B cell (primary cell): Measurements from ENCODE around the gene CENPI. TPM values are rescaled to one million over a fixed set of nuclear protein-coding genes. Genes with fewer than 3 reads are reported as not detected.

Source experiments
- ATAC-seq: fragments of 200-7000 bp; cut with Tn5 transposase; one replicate; pipeline ENCODE4 v1.10.0; 2021; ENCODE audit warnings: low read depth, mild to moderate bottlenecking, moderate number of reproducible peaks, moderate library complexity
- CTCF ChIA-PET: fragments of 350-600 bp; sonication (Branson Sonifier 250); formaldehyde crosslinking; loops from one replicate; lab custom pipeline; 2021; ENCODE audit warnings: antibody characterized with exemption, inconsistent platforms; lab: Charles Lee
- POLR2A ChIA-PET: fragments of 350-600 bp; sonication (Branson Sonifier 250); formaldehyde crosslinking; loops from one replicate; lab custom pipeline; 2021; ENCODE audit warnings: antibody characterized with exemption; lab: Charles Lee
- DNase-seq: peaks from one replicate; pipeline ENCODE4 v3.0.0; 2013
- H2AFZ ChIP-seq: 2 replicates; pipeline ENCODE4 v1.6.1; 2012; ENCODE audit warnings: mild to moderate bottlenecking, low read depth, low read length; ENCODE audit not compliant: insufficient read depth, poor library complexity, severe bottlenecking
- H3K27ac ChIP-seq, 2 donors: 1 replicate in 1 of 2; 2 replicates in 1 of 2; pipeline ENCODE4 v1.5.1; 2012 to 2013; ENCODE audit warnings: low read length in 2 of 2, mild to moderate bottlenecking in 2 of 2, moderate library complexity in 1 of 2
- H3K27me3 ChIP-seq, 4 experiments: fragments of 200-600 bp in 1 of 4; sonication (generic) in 1 of 4; replicated peaks in 1 of 4; 1 replicate in 2 of 4; 2 replicates in 2 of 4; pipeline versions ENCODE4 v1.6.1 to v1.7.0; 2013 to 2016; ENCODE audit warnings: low read length in 3 of 4, mild to moderate bottlenecking in 2 of 4, mixed read lengths in 1 of 4, moderate library complexity in 1 of 4; ENCODE audit not compliant: insufficient read depth in 4 of 4, control insufficient read depth in 3 of 4; ENCODE audit errors: control extremely low read depth in 1 of 4
- H3K36me3 ChIP-seq, 2 experiments: replicated peaks in 1 of 2; 1 replicate in 1 of 2; 2 replicates in 1 of 2; pipeline versions ENCODE4 v1.6.1 to v1.7.1; 2013; ENCODE audit warnings: low read length in 1 of 2; ENCODE audit not compliant: insufficient read depth in 2 of 2, control insufficient read depth in 1 of 2; ENCODE audit errors: control extremely low read depth in 1 of 2, extremely low read depth in 1 of 2
- H3K4me1 ChIP-seq, 2 donors: fragments of 200-600 bp in 1 of 2; sonication (generic) in 1 of 2; 1 replicate in 1 of 2; 2 replicates in 1 of 2; pipeline versions ENCODE4 v1.5.1 to v1.6.1; 2013 to 2017; ENCODE audit warnings: low read length in 2 of 2; ENCODE audit not compliant: control insufficient read depth in 2 of 2, insufficient read depth in 2 of 2
- H3K4me2 ChIP-seq: replicated peaks from 2 replicates; pipeline ENCODE3; 2012; ENCODE audit warnings: mild to moderate bottlenecking, low read depth, low read length; ENCODE audit not compliant: poor library complexity, severe bottlenecking
- H3K4me3 ChIP-seq, 5 experiments: fragments of 200-600 bp in 1 of 5; sonication (generic) in 1 of 5; 1 replicate in 3 of 5; 2 replicates in 2 of 5; pipeline versions ENCODE4 v1.5.1 to v1.7.0; 2011 to 2016; ENCODE audit warnings: low read length in 4 of 5, mild to moderate bottlenecking in 4 of 5, low read depth in 2 of 5, control low read depth in 1 of 5, moderate library complexity in 1 of 5; ENCODE audit not compliant: insufficient read depth in 1 of 5; ENCODE audit errors: control extremely low read depth in 1 of 5, extremely low read depth in 1 of 5
- H3K79me2 ChIP-seq: fragments of 200-600 bp; sonication (generic); one replicate; pipeline ENCODE4 v1.6.0; 2016; ENCODE audit warnings: low read length; ENCODE audit not compliant: control insufficient read depth, insufficient read depth
- H3K9ac ChIP-seq: fragments of 200-600 bp; sonication (generic); 2 replicates; pipeline ENCODE4 v1.6.1; 2017; ENCODE audit warnings: mild to moderate bottlenecking, low read length, moderate library complexity
- H3K9me3 ChIP-seq, 3 donors: one replicate each; pipeline versions ENCODE4 v1.6.1 to v1.7.1; 2013; ENCODE audit warnings: low read length in 2 of 3; ENCODE audit not compliant: control insufficient read depth in 2 of 3, insufficient read depth in 1 of 3; ENCODE audit errors: control extremely low read depth in 1 of 3
- H4K20me1 ChIP-seq: 2 replicates; pipeline ENCODE4 v1.6.0; 2012; ENCODE audit warnings: mild to moderate bottlenecking, low read length; ENCODE audit not compliant: insufficient read depth, control insufficient read depth, poor library complexity, severe bottlenecking
- H3K27ac Mint-ChIP-seq: one replicate; pipeline ENCODE4 v1.8.0; 2021; ENCODE audit warnings: mixed read lengths
- H3K27me3 Mint-ChIP-seq: one replicate; pipeline ENCODE4 v1.8.0; 2021; ENCODE audit warnings: mixed read lengths
- H3K4me1 Mint-ChIP-seq: one replicate; pipeline ENCODE4 v1.8.0; 2021; ENCODE audit warnings: mixed read lengths
- H3K4me3 Mint-ChIP-seq: one replicate; pipeline ENCODE4 v1.8.0; 2021; ENCODE audit warnings: mixed read lengths
- H3K9me3 Mint-ChIP-seq: one replicate; pipeline ENCODE4 v1.8.0; 2022; ENCODE audit warnings: mixed read lengths; ENCODE audit not compliant: insufficient read depth
- CTCF ChIP-seq: fragments of 200-600 bp; IDR thresholded peaks from one replicate; pipeline ENCODE4 v1.8.0; 2022; ENCODE audit warnings: antibody characterized with exemption, mild to moderate bottlenecking
- EZH2 ChIP-seq: IDR thresholded peaks from 2 replicates; pipeline ENCODE4 v1.6.1; 2012; ENCODE audit warnings: borderline replicate concordance, low read depth, mild to moderate bottlenecking, moderate library complexity, low read length; ENCODE audit not compliant: insufficient read depth, poor library complexity, severe bottlenecking
- WGBS: methylation state at CpG from one replicate; pipeline ENCODE4 v1.1.5; 2013; ENCODE audit warnings: missing lambda C conversion rate; ENCODE audit not compliant: insufficient coverage; 5-methylcytosine and 5-hydroxymethylcytosine counted together
- intact Hi-C: fragments of 100-400 bp; cut with micrococcal nuclease; formaldehyde crosslinking; loops from one replicate; pipeline ENCODE4 v1.10.0; 2022
- polyA plus RNA-seq: library from polyadenylated mRNA; depleted of rRNA; stranded (reverse); fragments of >200 nt; gene quantifications from 2 replicates; pipeline ENCODE4 v1.2.3, GENCODE V29; 2012
- total RNA-seq, 2 donors: library from RNA; stranded (reverse); fragments of 120-200 nt in 1 of 2; gene quantifications; 1 replicate in 1 of 2; 2 replicates in 1 of 2; pipeline versions ENCODE4 v1.2.3 to v1.2.4, GENCODE V29; 2013 to 2022

Gene CENPI
- total and polyA plus RNA-seq, 2 donors (not counting 1 experiment from before 2014, with no cell fraction given): 0.28 to 3.2 TPM

- H2AFZ ChIP-seq: no peak overlapping the region
- H3K9ac ChIP-seq: no peak overlapping the region
- H3K4me2 ChIP-seq: no peak overlapping the region
- TF ChIP-seq CTCF (no peak), EZH2 (no peak)
- H3K27me3 ChIP-seq: peaks cover 0 to 18% (median 0%) of the 10 kb centered on the region in 4 experiments
- Mint-ChIP-seq H3K27me3 (peaks cover 26% of the 10 kb centered on the region), H3K4me3 (no peak overlapping the region), H3K4me1 (peaks cover 7% of the 10 kb centered on the region), H3K9me3 (no peaks in the 10 kb centered on the region), H3K27ac (no peak overlapping the region)
- H3K9me3 ChIP-seq: no peaks in the 10 kb centered on the region
- no peaks in the 10 kb centered on the region for H3K4me1 ChIP-seq
- no peak for DNase-seq
- H3K36me3 ChIP-seq: no peaks in the 10 kb centered on the region
- POLR2A ChIA-PET: no interaction called here
- no peaks in the 10 kb centered on the region for H3K79me2 ChIP-seq
- H4K20me1 ChIP-seq: no peaks in the 10 kb centered on the region
- no peak overlapping the region for H3K27ac ChIP-seq
- no peak overlapping the region for H3K4me3 ChIP-seq
- WGBS: 57% methylated on average over 3 of the region's 8 CpGs
- CTCF ChIA-PET: no interaction called here
- ATAC-seq: no peak
- intact Hi-C loops: no loop called here
Observed at GRCh38 chrX:101079736-101080270, 18.2 kb upstream of the CENPI start.

GRCh38 chrX:101080326-101081124, 17.5 kb upstream of the CENPI start:
- H3K9ac ChIP-seq: no peak overlapping the region
- H3K4me1 ChIP-seq: no peaks in the 10 kb centered on the region
- H3K4me1 Mint-ChIP-seq: peaks cover 7% of the 10 kb centered on the region
- H3K79me2 ChIP-seq: no peaks in the 10 kb centered on the region
- no peak overlapping the region for H3K27ac ChIP-seq
- intact Hi-C loops: no loop called here
- POLR2A ChIA-PET: no interaction called here
- ATAC-seq: no peak
- TF ChIP-seq EZH2 (no peak), CTCF (no peak)
- no peak overlapping the region for H3K4me2 ChIP-seq
- H3K9me3 ChIP-seq: no peaks in the 10 kb centered on the region
- no peak overlapping the region for H3K4me3 Mint-ChIP-seq
- H3K36me3 ChIP-seq: no peaks in the 10 kb centered on the region
- no peaks in the 10 kb centered on the region for H3K9me3 Mint-ChIP-seq
- no CpG with 5 or more reads among the region's 3 CpGs for whole genome bisulfite sequencing
- H3K4me3 ChIP-seq: no peak overlapping the region
- no peak overlapping the region for H3K27ac Mint-ChIP-seq
- H3K27me3 Mint-ChIP-seq: peaks cover 26% of the 10 kb centered on the region
- CTCF ChIA-PET: no interaction called here
- H2AFZ ChIP-seq: no peak overlapping the region
- H3K27me3 ChIP-seq: peaks cover 0 to 18% (median 0%) of the 10 kb centered on the region in 4 experiments
- DNase-seq: no peak
- H4K20me1 ChIP-seq: no peaks in the 10 kb centered on the region
